Endothelial cell of umbilical vein (primary cell): ENCODE measurements around the gene WDFY2.

Source experiments
- EZH2 ChIP-seq: IDR thresholded peaks from 2 replicates; pipeline ENCODE4 v1.6.1; 2012; ENCODE audit warnings: borderline replicate concordance, low read depth, mild to moderate bottlenecking, moderate library complexity, low read length, inconsistent platforms; ENCODE audit not compliant: severe bottlenecking
- JUN ChIP-seq: IDR thresholded peaks from 2 replicates; pipeline ENCODE4 v1.6.1; 2011; ENCODE audit warnings: borderline replicate concordance, low read depth; ENCODE audit not compliant: insufficient read length, insufficient read depth
- POLR2A ChIP-seq: IDR thresholded peaks from 2 replicates; pipeline ENCODE4 v1.6.1; 2012; ENCODE audit warnings: low read depth, mild to moderate bottlenecking, control low read depth, low read length
- POLR2AphosphoS5 ChIP-seq: IDR thresholded peaks from 2 replicates; pipeline ENCODE4 v1.6.1; 2012; ENCODE audit warnings: low read depth, mild to moderate bottlenecking, control low read depth, low read length, moderate library complexity; ENCODE audit not compliant: insufficient read depth
- TF ChIP-seq, protein P1 (sequence below), 2 donors: IDR thresholded peaks; 1 replicate in 1 of 2; 2 replicates in 1 of 2; pipeline ENCODE4 v1.5.1; 2011; ENCODE audit warnings: low read length in 2 of 2, mild to moderate bottlenecking in 2 of 2, moderate library complexity in 2 of 2, control low read depth in 1 of 2, inconsistent platforms in 1 of 2, low read depth in 1 of 2; ENCODE audit not compliant: insufficient read depth in 1 of 2; ENCODE audit errors: extremely low read depth in 1 of 2
- TF ChIP-seq, protein P2 (sequence below): IDR thresholded peaks from 2 replicates; pipeline ENCODE4 v1.6.1; 2011; ENCODE audit not compliant: insufficient read depth, insufficient read length

- TF ChIP-seq, protein P1, sequence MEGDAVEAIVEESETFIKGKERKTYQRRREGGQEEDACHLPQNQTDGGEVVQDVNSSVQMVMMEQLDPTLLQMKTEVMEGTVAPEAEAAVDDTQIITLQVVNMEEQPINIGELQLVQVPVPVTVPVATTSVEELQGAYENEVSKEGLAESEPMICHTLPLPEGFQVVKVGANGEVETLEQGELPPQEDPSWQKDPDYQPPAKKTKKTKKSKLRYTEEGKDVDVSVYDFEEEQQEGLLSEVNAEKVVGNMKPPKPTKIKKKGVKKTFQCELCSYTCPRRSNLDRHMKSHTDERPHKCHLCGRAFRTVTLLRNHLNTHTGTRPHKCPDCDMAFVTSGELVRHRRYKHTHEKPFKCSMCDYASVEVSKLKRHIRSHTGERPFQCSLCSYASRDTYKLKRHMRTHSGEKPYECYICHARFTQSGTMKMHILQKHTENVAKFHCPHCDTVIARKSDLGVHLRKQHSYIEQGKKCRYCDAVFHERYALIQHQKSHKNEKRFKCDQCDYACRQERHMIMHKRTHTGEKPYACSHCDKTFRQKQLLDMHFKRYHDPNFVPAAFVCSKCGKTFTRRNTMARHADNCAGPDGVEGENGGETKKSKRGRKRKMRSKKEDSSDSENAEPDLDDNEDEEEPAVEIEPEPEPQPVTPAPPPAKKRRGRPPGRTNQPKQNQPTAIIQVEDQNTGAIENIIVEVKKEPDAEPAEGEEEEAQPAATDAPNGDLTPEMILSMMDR (IDR thresholded peaks at IDR 0.05; ENCODE audit: extremely low read depth in 1 of 2, insufficient read depth in 1 of 2, low read depth in 1 of 2, low read length in 2 of 2): no peak
- no peak for TF ChIP-seq POLR2A
- TF ChIP-seq, protein P2, sequence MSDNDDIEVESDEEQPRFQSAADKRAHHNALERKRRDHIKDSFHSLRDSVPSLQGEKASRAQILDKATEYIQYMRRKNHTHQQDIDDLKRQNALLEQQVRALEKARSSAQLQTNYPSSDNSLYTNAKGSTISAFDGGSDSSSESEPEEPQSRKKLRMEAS: no peak
- TF ChIP-seq EZH2: no peak
- TF ChIP-seq POLR2AphosphoS5: no peak
- no peak for TF ChIP-seq JUN
Measured at GRCh38 chr13:51549050-51549449, 35.2 kb upstream of the WDFY2 start.
